Measurements from ENCODE around the gene ZNF555.
A peak's percentile ranks its signal among the peaks of the same experiment; 100 is the strongest.
"Not testable (repeated sequence)": the region's sequence is repeated elsewhere in the genome, so short reads cannot be mapped to it uniquely, and the experiment has no call there.

Gene ZNF555

GRCh38 chr19:2867025-2867991 lies 26.0 kb downstream of the ZNF555 start, which contains the start of gene ZNF556:
Gene ZNF556 (plus strand): TSS chr19:2867335. CDS start chr19:2867422, 87 bp downstream.
- peak; percentile 71 for DNase-seq (ENCODE audit: low spot score)

GRCh38 chr19:2869618-2870017 lies 28.3 kb downstream of the ZNF555 start:
- DNase-seq (ENCODE audit: low spot score), result no peak

GRCh38 chr19:2872175-2872574 lies 30.9 kb downstream of the ZNF555 start:
- DNase-seq (ENCODE audit: low spot score), result not testable (repeated sequence)

GRCh38 chr19:2877398-2878331 lies 36.4 kb downstream of the ZNF555 start:
- DNase-seq (ENCODE audit: low spot score), result no peak

GRCh38 chr19:2883686-2884439 lies 42.6 kb downstream of the ZNF555 start:
- DNase-seq (ENCODE audit: low spot score), result no peak

DNA sequence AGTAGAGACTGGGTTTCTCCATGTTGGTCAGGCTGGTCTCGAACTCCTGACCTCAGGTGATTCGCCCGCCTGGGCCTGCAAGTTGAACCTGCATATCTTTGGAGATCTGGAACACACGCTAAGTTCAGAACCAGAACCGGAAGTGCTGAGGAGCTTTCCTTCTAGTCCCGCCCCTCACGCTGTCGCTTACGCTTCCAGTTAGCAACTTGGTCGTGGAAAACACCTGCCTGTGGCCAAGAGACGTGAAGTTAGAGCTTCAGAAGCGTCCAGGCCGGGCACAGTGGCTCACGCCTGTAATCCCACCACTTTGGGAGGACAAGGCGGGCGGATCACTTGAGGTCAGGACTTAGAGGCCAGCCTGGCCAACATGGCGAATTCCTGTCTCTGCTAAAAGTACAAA lies 44.5 kb downstream of the ZNF555 start:
- no peak for DNase-seq (ENCODE audit: low spot score)

DNA sequence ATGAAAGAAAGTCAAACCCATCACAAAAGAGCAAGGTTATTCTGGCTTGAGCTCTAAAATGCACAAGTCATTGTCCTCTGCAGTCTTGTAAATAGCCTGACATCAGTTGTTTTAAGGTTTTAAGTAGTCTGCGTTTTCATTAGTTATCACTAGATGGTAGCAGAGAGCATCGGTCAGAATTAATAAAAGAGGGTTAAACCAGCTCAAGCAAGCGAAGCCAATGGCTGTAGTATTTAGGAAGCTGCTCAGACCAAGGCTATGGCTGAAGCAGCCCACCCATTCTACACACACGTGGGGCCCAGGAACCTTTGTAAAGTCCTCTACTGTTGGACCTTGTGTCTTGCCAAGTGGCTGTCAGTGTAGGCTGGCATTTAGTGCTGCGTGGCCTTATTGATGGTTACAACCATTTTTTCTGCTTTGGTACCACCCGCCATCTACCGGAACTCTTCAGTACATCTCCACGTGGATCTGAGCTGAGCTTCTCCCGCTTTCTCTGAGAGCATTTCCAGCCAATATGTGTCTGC lies 46.2 kb downstream of the ZNF555 start:
- no peak for DNase-seq (ENCODE audit: low spot score)

DNA sequence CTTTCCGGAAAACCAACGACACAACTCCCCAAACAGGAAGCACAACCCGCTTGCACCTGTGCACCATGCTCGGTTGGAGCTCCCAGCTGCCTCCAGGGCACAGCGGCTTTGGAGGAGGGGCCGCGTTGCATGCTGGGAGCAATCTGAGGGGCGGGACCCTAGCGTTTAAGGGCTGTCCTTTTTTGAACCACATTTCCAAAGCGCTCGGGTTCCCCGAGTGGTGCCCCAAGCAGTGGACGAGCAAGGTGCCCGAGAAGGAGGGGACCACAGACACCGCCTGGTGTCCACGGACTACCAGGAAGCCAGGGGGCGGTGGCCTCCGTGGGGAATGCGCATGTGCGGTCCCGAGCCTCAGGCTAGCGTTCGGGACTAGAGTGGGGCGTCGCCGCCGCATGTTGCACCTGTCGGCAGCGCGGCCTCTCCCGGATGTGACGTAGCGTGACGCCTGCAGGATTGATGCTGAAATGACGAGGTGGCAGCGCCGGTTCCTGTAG lies 47.5 kb downstream of the ZNF555 start:
- peak; percentile 60 for DNase-seq (ENCODE audit: low spot score)

- DNase-seq (ENCODE audit: low spot score), result not testable (repeated sequence)
Measured at GRCh38 chr19:2890531-2890930, 49.3 kb downstream of the ZNF555 start.

DNA sequence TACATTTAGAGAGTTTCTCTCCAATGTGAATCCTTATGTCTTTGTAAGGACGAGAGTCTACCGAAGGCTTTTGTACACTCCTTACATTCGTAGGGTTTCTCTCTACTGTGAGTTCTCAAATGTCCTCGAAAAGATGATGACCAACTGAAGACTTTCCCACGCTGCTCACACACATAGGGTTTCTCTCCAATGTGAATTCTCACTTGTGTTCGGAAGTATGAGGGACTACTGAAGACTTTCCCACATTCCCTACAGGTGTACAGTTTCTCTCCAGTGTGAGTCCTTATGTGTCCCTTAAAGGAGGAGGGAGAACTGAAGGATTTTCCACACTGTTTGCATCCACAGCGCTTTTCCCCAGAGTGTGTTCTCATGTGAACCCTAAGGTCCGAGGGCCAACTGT lies 55.4 kb downstream of the ZNF555 start:
- DNase-seq (ENCODE audit: low spot score), result no peak

- peak; percentile 99 for DNase-seq (ENCODE audit: low spot score)
Measured at GRCh38 chr19:2900296-2901252, 59.3 kb downstream of the ZNF555 start, which contains the start of gene ZNF57. Gene ZNF57 (plus strand): TSS chr19:2900928. CDS start chr19:2901046, 118 bp downstream.

DNA sequence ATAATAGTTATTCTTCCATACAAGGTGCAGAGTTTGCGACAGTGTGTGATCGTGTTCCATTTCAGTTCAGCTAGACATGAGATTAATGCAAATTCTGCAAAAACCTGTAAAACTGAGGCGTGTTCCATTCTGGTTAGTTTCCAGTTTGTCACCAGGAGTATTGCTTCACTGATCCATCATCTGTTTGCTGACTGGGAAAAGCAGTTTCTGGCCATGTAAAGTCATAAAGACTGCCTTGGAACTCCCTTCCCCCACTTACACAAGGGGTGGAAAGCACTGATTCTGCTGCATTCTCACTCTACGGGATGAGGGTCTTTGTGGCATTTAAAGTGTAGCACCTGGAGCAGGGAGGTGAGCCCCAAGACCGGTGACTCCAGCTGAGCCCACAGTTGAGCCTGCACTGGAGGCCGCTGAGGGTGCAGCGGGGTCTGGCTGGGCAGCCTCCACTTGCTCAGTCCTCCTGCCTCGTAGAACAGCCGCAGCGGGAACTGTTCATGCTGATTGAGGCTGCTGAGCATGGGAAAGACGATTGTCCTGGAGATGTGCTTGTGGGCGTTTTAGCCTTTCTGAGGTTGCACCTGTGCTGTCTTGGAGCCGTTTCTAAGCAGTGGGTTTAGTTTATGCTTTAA lies 61.4 kb downstream of the ZNF555 start:
- peak; percentile 54 for DNase-seq (ENCODE audit: low spot score)

- not testable (repeated sequence) for DNase-seq (ENCODE audit: low spot score)
Measured at GRCh38 chr19:2903326-2903725, 62.1 kb downstream of the ZNF555 start.

DNA sequence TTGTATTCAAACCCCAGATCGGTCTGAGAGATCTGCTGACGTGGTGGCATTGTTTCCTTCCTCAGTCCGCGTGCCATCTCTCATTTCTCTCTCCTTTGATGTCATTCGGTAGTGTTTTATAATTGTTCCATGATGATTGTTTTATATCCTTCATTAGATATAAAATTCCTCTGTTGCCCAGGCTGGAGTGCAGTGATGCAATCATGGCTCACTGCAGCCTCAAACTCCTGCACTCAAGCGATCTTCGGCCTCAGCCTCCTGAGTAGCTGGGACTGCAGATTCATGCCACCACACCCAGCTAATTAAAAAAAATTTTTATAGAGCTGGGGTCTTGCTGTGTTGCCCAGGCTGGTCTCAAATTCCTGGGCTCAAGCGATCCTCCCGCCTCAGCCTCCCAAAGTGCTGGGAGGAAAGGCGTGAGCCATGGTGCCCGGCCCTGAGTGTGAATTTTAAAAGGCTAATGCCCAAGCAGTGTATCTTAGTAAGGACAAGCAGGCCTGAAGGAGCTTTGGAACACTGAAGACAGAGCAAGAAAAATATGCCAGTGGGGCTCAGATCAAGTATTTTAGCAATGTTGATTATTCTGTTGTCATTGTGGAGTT lies 64.7 kb downstream of the ZNF555 start:
- no peak for DNase-seq (ENCODE audit: low spot score)

DNA sequence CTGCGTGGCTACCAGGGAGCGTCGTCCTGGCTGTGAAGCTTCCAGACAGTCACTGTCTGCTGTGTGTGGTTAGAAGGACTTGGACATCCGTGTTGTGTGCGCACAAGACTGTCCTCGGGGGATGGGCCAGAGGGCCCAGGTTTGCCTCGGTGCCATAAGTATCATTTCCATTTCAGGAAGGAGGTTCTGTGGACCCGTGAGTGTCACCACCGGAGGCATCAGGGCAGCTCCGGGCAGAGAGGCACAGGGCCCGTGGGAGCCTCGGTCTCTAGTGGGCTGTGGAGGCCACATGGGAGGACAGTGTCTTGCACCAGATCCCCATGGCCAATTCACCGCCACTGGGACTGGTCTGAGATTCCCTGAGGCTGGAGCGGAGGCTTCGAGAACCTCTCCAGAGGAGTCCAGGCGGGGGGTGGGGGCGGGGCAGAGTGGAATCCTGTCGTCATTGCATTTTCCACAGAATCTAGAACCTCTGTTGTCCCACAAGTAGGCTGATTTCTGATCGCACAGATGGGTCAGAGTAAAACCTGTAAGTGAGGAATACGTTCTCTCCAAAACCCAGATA lies 65.4 kb downstream of the ZNF555 start:
- no peak for DNase-seq (ENCODE audit: low spot score)
